Measurements from ENCODE around the gene PPFIBP2. TPM values are rescaled to one million over a fixed set of nuclear protein-coding genes. Genes with fewer than 3 reads are reported as not detected.
A peak's percentile ranks its signal among the peaks of the same experiment; 100 is the strongest.

PPFIBP2 gene
- total RNA-seq, 2 experiments from 2014 or later = 102 to 182 TPM

GRCh38 chr11:7511401-7511800 lies 2.4 kb upstream of the PPFIBP2 start:
- peak overlapping the region; percentile 97 for H3K27ac ChIP-seq (ENCODE audit: low read depth, low read length, poor library complexity, severe bottlenecking)
- CTCF ChIA-PET (ENCODE audit: unreplicated experiment) = interaction anchor here (0.8 to 0.9 kb wide), 2 partner anchors 9 to 13 kb away, joined by 3 read pairs; no protein-coding TSS in a partner anchor
- TF ChIP-seq EZH2phosphoT487 (IDR thresholded peaks at IDR 0.05; ENCODE audit: borderline replicate concordance, low read depth, low read length) = no peak
- TF ChIP-seq, protein P1, sequence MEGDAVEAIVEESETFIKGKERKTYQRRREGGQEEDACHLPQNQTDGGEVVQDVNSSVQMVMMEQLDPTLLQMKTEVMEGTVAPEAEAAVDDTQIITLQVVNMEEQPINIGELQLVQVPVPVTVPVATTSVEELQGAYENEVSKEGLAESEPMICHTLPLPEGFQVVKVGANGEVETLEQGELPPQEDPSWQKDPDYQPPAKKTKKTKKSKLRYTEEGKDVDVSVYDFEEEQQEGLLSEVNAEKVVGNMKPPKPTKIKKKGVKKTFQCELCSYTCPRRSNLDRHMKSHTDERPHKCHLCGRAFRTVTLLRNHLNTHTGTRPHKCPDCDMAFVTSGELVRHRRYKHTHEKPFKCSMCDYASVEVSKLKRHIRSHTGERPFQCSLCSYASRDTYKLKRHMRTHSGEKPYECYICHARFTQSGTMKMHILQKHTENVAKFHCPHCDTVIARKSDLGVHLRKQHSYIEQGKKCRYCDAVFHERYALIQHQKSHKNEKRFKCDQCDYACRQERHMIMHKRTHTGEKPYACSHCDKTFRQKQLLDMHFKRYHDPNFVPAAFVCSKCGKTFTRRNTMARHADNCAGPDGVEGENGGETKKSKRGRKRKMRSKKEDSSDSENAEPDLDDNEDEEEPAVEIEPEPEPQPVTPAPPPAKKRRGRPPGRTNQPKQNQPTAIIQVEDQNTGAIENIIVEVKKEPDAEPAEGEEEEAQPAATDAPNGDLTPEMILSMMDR (conservative IDR thresholded peaks at IDR 0.05; ENCODE audit: low read length) = no peak

GRCh38 chr11:7512525-7513233 lies 1.1 kb upstream of the PPFIBP2 start:
- peaks cover 39% of the 10 kb centered on the region for H3K79me2 ChIP-seq (ENCODE audit: insufficient read depth, low read depth, low read length)
- H3K4me2 ChIP-seq (ENCODE audit: low read length) = peak overlapping the region; percentile 87
- no peaks in the 10 kb centered on the region for H3K36me3 ChIP-seq (ENCODE audit: insufficient read depth, low read length)
- intact Hi-C loops (cut with micrococcal nuclease; ENCODE audit: unreplicated experiment) = loop anchor here (1.0 to 10.0 kb wide), 5 partner anchors 37 to 1172 kb away; partner anchors contain the start of genes RPL27A, SMPD1 and TRIM66
- H3K4me3 ChIP-seq (ENCODE audit: low read depth, low read length, poor library complexity, severe bottlenecking) = peak overlapping the region; percentile 97
- CTCF ChIA-PET (ENCODE audit: unreplicated experiment) = interaction anchor here (0.5 to 1.1 kb wide), 5 partner anchors 8 to 127 kb away, joined by 3 read pairs; no protein-coding TSS in a partner anchor
- peak overlapping the region; percentile 97 for H3K27ac ChIP-seq (ENCODE audit: low read depth, low read length, poor library complexity, severe bottlenecking)
- BruUV-seq (replicated peaks) = no TSS peak
- no peaks in the 10 kb centered on the region for H3K9me2 ChIP-seq (ENCODE audit: insufficient read depth, low read length)
- no peaks in the 10 kb centered on the region for H4K20me1 ChIP-seq (ENCODE audit: insufficient read depth, low read length)
- H3K4me1 ChIP-seq (ENCODE audit: insufficient read depth, low read length, poor library complexity, severe bottlenecking) = peaks cover 49% of the 10 kb centered on the region
- peak; percentile 91 for DNase-seq (ENCODE audit: low spot score)
- no peaks in the 10 kb centered on the region for H3K9me3 ChIP-seq (ENCODE audit: low read length)
- TF ChIP-seq EZH2phosphoT487 (IDR thresholded peaks at IDR 0.05; ENCODE audit: borderline replicate concordance, low read depth, low read length) = no peak
- TF ChIP-seq, protein P1 (conservative IDR thresholded peaks at IDR 0.05; ENCODE audit: low read length) = no peak
- peak overlapping the region; percentile 68 for H2AFZ ChIP-seq (ENCODE audit: low read length)
- POLR2A ChIA-PET = interaction anchor here (1.2 to 3.1 kb wide), 6 partner anchors 8 to 33 kb away, joined by 3 to 12 read pairs (median 5); no protein-coding TSS in a partner anchor

More at GRCh38 chr11:7511401-7511800, 2.4 kb upstream of the PPFIBP2 start:
- Histone ChIP-seq H3K79me2 (ENCODE audit: insufficient read depth, low read depth, low read length) (peaks cover 26% of the 10 kb centered on the region), H3K9me2 (ENCODE audit: insufficient read depth, low read length) (no peaks in the 10 kb centered on the region), H2AFZ (ENCODE audit: low read length) (peak overlapping the region; percentile 68; the same call in 1 of the 2 replicates), H3K4me3 (ENCODE audit: low read depth, low read length, poor library complexity, severe bottlenecking) (peak overlapping the region; percentile 97), H3K36me3 (ENCODE audit: insufficient read depth, low read length) (no peaks in the 10 kb centered on the region), H3K4me2 (ENCODE audit: low read length) (peak overlapping the region; percentile 87), H3K9me3 (ENCODE audit: low read length) (no peaks in the 10 kb centered on the region), H3K4me1 (ENCODE audit: insufficient read depth, low read length, poor library complexity, severe bottlenecking) (peaks cover 39% of the 10 kb centered on the region), H4K20me1 (ENCODE audit: insufficient read depth, low read length) (no peaks in the 10 kb centered on the region)
- DNase-seq (ENCODE audit: low spot score) = peak; percentile 64
- POLR2A ChIA-PET = interaction anchor here (0.5 to 3.1 kb wide), 5 partner anchors 10 to 82 kb away, joined by 3 to 12 read pairs (median 4); no protein-coding TSS in a partner anchor
- intact Hi-C loops (cut with micrococcal nuclease; ENCODE audit: unreplicated experiment) = loop anchor here (10.0 kb wide), 2 partner anchors 1117 to 1173 kb away; partner anchors contain the start of genes RPL27A, SMPD1 and TRIM66
- no TSS peak for BruUV-seq (replicated peaks)
